HG02970 (cell line): ENCODE results near the gene RPS23.

Experiments used
- ATAC-seq: cut with Tn5 transposase; IDR thresholded peaks from one replicate; pipeline ENCODE4 v1.9.1; 2021; ENCODE audit warnings: mild to moderate bottlenecking, moderate library complexity, moderate number of reproducible peaks; ENCODE audit not compliant: unreplicated experiment, low FRiP score

The RPS23 gene

GRCh38 chr5:82277987-82278710 lies at the start of gene RPS23:
RPS23 (minus strand) TSS chr5:82278354; CDS start chr5:82278323, 31 bp downstream.
- peak; percentile 96 for ATAC-seq

GRCh38 chr5:82327941-82328340 lies 49.8 kb upstream of the RPS23 start:
- ATAC-seq: no peak

- no peak for ATAC-seq
Measured at GRCh38 chr5:82325996-82326395, 47.8 kb upstream of the RPS23 start.

- ATAC-seq: no peak
Measured at GRCh38 chr5:82325155-82325554, 47.0 kb upstream of the RPS23 start.

GRCh38 chr5:82320966-82321365 lies 42.8 kb upstream of the RPS23 start:
- no peak for ATAC-seq

GRCh38 chr5:82319651-82320376 lies 41.7 kb upstream of the RPS23 start:
- ATAC-seq: no peak

- ATAC-seq: no peak
Measured at GRCh38 chr5:82319192-82319591, 41.0 kb upstream of the RPS23 start.

GRCh38 chr5:82314964-82315758 lies 37.0 kb upstream of the RPS23 start:
- no peak for ATAC-seq

- no peak for ATAC-seq
Measured at GRCh38 chr5:82313016-82313415, 34.9 kb upstream of the RPS23 start.

- no peak for ATAC-seq
Measured at GRCh38 chr5:82312373-82312856, 34.3 kb upstream of the RPS23 start.

- ATAC-seq: no peak
Measured at GRCh38 chr5:82309091-82309531, 31.0 kb upstream of the RPS23 start.

- ATAC-seq: no peak
Measured at GRCh38 chr5:82308416-82308815, 30.3 kb upstream of the RPS23 start.

GRCh38 chr5:82307451-82307850 lies 29.3 kb upstream of the RPS23 start:
- no peak for ATAC-seq

GRCh38 chr5:82306151-82306550 lies 28.0 kb upstream of the RPS23 start:
- no peak for ATAC-seq

GRCh38 chr5:82301190-82301589 lies 23.0 kb upstream of the RPS23 start:
- ATAC-seq: no peak

GRCh38 chr5:82298668-82299067 lies 20.5 kb upstream of the RPS23 start:
- ATAC-seq: no peak

GRCh38 chr5:82297711-82298110 lies 19.6 kb upstream of the RPS23 start:
- no peak for ATAC-seq

GRCh38 chr5:82296929-82297328 lies 18.8 kb upstream of the RPS23 start:
- ATAC-seq: no peak

GRCh38 chr5:82295959-82296531 lies 17.9 kb upstream of the RPS23 start:
- no peak for ATAC-seq

GRCh38 chr5:82295144-82295543 lies 17.0 kb upstream of the RPS23 start:
- ATAC-seq: no peak

GRCh38 chr5:82291420-82291819 lies 13.3 kb upstream of the RPS23 start:
- ATAC-seq: no peak
